HL-60/S4 treated with retinoic acid at 250 ng/mL for 4 days and 3 days (cell line): ENCODE measurements around the gene PROK1.

ENCODE experiments used
- in situ Hi-C: fragments of 300-500 bp; cut with MboI; formaldehyde crosslinking; loops from 2 replicates; pipeline ENCODE4 v1.7.0; 2022; ENCODE audit warnings: low sequenced_read_pairs

PROK1 gene

GRCh38 chr1:110464340-110464739 is 13.4 kb downstream of the PROK1 start:
- in situ Hi-C loops, result no loop called here

DNA sequence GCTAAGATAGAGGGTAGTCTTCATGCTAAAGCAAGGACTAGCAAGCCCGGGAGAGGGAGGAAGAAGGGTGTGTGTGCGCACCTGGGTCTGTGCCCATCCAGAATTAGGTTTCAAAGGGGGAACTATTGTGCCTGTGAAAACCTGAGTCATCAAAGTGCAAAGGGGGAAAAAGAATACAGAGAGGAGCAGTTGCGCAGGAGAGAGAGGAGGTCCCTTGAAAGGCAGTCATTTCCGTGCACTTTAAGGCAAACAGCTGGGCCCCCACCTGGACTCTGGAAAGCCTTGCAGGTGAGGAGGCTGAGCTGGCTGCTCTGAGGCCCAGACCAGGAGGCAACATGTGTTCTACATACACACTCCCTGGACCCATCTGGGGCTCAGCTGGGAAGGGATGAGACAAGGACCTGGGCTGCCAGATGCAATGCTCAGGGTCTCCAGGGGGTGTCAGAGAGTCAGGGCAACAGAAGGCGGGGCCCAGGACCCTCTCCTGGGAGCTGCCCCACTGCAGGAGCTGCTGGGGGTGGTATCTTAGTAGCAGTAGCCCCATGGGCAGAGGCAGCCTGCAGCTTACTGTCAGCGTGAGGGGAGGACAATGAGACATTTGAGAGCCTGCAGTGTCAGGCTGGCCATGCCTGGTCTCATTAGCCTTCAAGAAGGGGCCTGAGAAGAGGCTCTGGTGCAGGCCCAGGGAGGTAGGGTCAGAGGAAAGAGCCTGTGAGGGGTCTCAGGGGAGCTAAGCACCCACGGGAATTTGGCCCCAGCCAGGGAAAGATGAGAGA is 14.3 kb downstream of the PROK1 start:
- in situ Hi-C loops, result no loop called here

DNA sequence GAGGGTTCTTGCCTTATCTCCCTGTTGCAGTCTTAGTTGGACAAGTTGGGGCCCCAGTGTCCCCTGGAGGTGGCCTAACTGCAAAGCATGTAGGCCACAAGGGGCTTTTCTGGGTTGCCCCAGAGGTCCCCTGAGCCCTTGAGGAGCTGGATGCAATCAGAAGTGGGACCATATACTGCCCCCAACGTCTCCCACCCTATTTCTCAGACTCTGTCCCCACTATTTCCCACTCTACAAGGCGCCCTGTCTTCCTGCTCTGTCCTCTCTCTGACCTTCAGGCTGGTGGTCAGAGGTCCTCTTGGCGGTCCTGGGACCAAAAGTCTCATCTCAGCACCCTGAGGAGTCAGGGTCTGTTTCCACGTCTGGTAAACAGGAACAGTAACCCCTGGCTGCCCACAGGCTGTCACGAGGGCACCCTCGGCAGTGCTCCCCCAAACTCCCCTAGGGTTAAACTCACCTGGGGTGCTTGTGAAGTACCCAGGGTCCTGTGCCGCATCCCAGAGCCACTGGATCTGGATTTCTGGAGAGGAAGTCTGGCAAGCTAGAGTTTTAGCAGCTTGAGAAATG is 14.9 kb downstream of the PROK1 start:
- in situ Hi-C loops, result no loop called here

DNA sequence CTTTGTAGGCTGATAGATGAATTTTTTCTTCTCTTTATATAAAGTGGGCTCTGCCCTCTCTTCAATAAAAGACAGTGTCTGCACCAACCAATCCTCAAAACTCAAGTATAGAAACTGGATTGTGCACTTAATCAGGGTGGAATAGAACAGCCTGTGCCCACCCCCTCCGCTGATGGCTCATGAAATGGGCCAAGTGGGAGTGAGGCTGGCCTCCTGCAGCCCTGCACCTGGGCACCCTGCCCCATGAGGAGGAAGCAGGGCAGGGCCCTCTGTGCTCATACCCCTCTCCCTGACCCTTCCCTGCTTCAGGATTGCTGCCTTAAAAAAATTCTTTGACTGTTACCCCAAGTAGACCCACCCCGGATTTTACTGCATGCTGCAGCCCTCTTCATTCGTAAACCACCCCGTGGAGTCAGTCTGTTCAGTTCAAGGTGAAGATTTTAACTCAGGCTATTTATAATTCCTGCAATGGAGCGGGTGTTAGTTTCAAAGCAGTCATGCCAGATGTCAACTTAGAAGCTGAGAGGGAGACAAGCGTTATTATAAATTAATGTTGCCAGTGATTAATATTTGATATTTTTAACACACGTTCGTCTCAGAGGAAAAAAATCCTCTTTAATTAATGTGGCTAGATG is 15.8 kb downstream of the PROK1 start:
- in situ Hi-C loops, result no loop called here

DNA sequence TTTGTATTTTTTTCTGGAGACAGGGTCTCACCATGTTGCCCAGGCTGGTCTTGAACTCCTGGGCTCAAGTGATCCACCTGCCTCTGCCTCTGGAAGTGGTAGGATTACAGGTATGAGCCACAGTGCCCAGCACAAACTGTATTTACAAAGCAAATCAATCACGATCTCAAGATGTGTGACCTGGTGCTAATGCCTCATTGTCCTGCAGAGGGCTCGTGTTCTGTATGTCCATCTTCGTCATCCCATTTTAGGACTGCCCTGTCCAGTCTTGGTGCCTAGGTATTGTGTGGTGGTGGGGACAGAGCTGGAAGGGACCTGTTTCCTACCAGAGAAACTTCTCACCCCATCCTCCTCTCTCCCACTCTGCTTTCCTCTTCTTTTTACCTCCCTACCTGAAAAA is 20.2 kb downstream of the PROK1 start:
- in situ Hi-C loops, result no loop called here

DNA sequence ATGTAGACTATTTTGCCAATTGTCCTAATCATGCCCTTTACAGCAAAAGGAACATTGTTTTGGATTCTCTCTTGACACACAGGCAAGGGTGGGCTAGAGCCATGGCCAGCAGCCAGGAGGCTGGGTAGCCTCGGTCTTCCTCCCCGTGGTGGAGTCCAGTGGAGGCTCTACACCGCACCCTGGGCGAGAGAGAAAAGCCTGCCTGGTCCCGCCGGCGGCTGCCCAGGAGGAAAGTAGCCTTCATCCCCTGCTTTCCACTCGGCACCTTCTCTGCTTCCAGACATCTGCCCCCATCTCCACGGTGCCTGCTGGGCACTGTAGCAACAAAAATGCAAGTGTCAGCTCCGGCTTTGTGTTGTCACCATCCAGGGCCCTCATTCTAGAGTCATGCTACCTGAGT is 21.6 kb downstream of the PROK1 start:
- in situ Hi-C loops, result no loop called here

GRCh38 chr1:110474444-110474843 is 23.5 kb downstream of the PROK1 start:
- in situ Hi-C loops, result no loop called here

DNA sequence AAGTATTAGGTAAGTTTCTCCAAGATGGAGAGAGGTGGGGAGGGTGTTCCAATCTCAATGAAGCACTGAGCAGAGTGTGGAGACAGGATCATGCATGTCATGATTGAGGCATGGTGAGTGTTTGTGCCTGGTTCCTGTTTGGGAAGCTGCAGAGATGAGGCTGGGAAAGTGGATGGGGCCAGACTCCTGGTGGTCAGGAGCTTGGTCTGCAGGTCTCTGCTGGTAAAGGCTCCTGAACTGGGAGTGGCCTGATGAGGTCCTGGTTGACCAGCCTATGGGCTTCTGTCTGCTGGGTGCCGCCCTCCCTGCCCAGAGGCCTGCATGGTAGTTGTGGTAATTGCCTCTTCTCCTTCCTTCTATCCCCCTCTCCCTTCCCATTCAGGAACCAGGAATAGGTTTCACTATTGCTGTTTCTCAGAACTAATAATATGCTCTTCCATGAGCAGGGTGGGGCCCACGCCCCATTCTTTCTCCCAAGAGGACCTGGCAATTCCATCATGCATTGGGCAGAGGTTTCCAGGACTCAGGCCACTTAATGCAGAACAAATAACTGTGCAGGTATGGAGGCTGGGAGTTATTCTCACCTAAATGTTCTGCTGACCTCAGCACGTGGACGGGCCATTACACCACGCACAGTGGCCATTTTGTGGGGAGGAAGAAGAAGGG is 24.5 kb downstream of the PROK1 start:
- in situ Hi-C loops, result no loop called here

- in situ Hi-C loops, result no loop called here
These were observed 25.2 kb downstream of the PROK1 start for GRCh38 chr1:110476028-110476765.

DNA sequence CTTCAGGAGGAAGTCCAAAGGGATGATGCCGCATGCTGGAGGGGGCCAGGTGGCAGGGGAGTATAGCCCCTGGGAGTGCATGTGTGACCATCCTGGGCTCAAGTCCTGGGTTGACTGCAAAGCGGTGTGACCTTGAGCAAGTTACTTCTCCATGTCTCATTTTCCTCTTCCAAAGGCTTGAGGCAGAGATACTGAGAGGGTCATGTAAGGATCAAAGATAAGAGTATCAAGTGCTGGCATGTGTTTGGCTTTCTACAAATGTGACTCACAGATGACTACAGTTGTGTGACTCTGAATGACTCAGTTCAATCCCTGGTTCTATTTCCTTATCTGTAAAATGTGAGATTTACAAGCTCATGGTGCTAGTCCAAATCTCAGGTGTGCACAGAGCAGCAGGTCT is 26.1 kb downstream of the PROK1 start:
- in situ Hi-C loops, result no loop called here

DNA sequence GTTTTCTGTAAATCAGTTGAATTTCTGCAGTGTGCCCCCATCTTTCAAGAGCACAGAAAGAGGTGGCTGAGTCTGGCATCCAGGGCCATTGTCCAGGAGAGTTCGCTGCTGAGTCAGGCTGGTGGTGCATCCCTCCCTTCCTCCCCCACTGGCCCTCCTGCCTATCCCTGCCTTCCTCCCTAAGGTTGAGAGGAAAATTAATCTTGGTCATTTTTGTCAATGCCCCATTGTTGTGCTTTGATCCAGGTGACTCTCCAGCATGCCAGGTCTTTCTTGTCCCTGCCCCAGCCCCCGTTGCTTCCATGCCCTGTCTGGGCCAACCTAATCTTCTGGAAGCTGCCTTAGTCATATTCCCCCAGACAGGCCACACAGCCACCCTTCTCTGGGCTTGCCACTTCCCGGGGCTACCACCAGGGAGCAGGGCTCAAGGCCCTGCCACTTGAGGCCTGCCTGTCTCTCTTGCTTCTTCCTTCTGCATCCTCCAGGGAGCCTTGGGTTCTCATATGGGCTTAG is 26.6 kb downstream of the PROK1 start:
- in situ Hi-C loops, result no loop called here

GRCh38 chr1:110477967-110478640 is 27.2 kb downstream of the PROK1 start:
- in situ Hi-C loops, result no loop called here

DNA sequence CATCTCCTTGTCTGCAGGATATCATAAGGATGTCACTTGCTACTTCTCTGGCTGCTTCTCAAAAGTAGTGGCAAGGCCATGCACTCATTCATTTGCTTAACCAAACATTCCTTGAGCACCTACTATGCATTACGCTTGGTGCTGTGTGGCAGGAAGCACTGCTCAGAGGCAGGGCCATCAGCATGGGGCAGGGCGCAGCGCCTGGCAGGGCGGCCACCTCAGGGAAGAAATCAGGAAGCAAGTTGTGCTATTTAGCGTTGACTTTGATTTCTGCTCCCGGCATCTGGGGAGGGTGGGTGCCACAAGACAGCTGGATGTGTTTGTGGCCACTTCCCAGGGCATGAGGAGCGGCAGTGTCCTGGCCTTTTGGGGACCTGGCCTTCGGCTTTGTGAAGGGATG is 27.9 kb downstream of the PROK1 start:
- in situ Hi-C loops, result no loop called here

DNA sequence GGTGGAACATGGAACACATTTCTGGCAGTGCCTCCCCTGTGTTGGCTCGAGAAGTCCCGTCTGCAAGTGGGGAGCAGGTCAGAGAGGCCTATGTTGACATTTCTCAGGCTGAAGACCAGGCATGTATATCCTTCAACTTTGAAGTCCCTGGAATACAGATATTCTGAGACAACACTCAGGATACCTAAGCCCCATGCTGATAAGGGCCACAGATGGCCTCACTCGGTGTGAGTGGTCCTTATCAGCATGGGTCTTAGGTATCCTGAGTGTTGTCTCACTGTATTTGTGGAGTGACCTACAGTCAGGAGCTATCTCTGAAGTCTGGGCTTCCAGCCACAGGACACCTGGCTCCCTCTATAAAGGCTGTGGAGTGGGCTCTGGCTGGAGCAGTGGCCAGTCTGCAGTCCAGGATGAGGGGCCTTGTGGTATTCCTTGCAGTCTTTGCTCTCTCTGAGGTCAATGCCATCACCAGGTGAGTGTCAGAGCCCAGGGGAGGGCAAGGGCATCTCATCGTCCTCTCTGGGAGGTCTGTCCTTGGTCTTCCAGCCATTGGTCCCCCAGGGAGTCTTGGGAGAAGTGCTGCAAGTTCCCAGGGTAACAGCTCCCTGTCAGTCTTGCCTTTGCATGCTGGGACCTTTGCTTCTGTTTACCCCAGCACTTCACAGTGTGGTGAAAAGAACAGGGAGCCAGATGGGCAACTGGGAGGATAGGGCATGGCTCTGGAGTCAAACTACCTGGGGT is 29.6 kb downstream of the PROK1 start:
- in situ Hi-C loops, result no loop called here

DNA sequence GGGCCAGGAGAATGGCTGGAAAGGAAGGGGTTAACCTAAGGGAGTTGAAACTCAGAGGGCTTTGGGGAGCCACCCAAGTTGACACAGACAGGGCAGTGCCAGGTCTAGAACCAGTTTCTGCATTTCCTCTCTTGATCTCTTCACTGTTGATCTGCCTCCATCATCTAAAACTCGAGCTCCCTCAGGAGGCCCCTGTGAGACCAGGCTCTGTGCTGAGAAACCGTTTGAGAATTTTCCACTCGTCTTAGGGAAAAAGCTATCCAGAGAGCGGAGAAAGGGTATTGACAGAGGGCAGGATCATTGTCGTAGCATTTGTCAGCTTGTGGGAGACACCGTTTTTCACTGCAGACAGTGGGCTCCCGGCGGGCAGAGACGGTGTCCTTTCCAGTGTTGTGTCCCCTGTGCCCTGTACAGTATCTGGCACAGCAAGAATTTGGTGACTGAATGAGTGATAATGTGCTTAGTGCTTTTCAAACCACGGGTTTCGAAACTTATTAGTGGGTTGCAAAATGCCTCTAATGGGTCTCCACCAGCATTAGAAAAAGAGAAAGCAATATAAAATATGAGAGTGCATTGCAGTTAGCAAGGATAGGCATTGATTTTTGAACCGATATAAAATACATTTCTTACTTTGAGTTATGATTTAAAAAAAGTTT is 31.1 kb downstream of the PROK1 start:
- in situ Hi-C loops, result no loop called here

GRCh38 chr1:110482662-110483307 is 31.8 kb downstream of the PROK1 start:
- in situ Hi-C loops, result no loop called here

GRCh38 chr1:110483308-110483685 is 32.3 kb downstream of the PROK1 start:
- in situ Hi-C loops, result no loop called here

- in situ Hi-C loops, result no loop called here
These were observed 33.9 kb downstream of the PROK1 start for GRCh38 chr1:110484801-110485200.

DNA sequence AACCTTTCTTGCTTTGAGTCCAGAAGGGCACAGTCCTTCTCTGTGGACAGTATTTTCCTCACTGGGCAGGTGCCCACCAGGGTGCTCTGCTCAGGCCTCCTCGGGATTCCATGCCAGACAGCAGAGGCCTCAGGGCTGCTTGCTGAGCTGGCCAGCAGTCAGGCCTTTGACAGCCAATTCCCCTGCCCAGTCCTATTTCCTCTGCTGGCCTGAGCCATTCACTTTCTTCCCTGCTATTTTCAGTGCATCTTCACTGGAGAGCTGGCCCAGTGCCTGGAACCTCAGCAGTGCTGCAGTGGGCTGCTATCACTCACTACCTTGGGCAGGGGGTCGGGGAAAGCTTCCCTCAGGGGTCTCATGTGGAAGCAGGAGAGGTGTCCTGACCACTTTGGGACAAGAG is 34.8 kb downstream of the PROK1 start:
- in situ Hi-C loops, result no loop called here
